HCT116 (cell line): ENCODE measurements around the gene HUWE1. TPM values are rescaled to one million over a fixed set of nuclear protein-coding genes. Genes with fewer than 3 reads are reported as not detected.

ENCODE experiments used
- ATAC-seq: fragments of 200-7000 bp; cut with Tn5 transposase; 2 replicates; pipeline ENCODE4 v1.9.1; 2020; ENCODE audit warnings: mild to moderate bottlenecking, moderate library complexity
- BruUV-seq: library from RNA; stranded (reverse); fragments of 400-500 nt; replicated peaks from 2 replicates; lab custom pipeline; 2021; lab: Mats Ljungman, UMichigan
- CTCF ChIA-PET: fragments of 300-600 bp; sonication (Branson Sonifier 250); formaldehyde crosslinking; loops from one replicate; lab custom pipeline; 2021; ENCODE audit warnings: antibody characterized with exemption; lab: Charles Lee
- POLR2A ChIA-PET: fragments of 300-600, 350-600 bp; sonication (Branson Sonifier 250); formaldehyde crosslinking; loops from one replicate; lab custom pipeline; 2021; ENCODE audit warnings: antibody characterized with exemption; lab: Charles Lee
- RAD21 ChIA-PET, 2 experiments: fragments of 300-600 bp; sonication (Branson Sonifier 250); formaldehyde crosslinking; loops; one replicate each; lab custom pipeline; 2023; ENCODE audit warnings: low total read pairs in 2 of 2; ENCODE audit not compliant: uncharacterized antibody in 2 of 2, unreplicated experiment in 2 of 2, low non-redundant PET in 1 of 2; lab: Charles Lee
- DNase-seq: peaks from one replicate; pipeline ENCODE4 v3.0.0-alpha.2; 2010; ENCODE audit warnings: low read depth, low spot score
- H2AFZ ChIP-seq: fragments of 200-600 bp; shearing (Covaris generic), sonication (generic); 2 replicates; pipeline ENCODE4 v1.6.1; 2017; ENCODE audit warnings: low read depth, mixed run types, mixed read lengths, antibody characterized with exemption, low read length; ENCODE audit not compliant: poor library complexity, severe bottlenecking
- H3K27ac ChIP-seq: 2 replicates; pipeline ENCODE4 v1.5.1; 2012; ENCODE audit warnings: low read depth, low read length
- H3K27me3 ChIP-seq: fragments of 200-600 bp; sonication (generic); 2 replicates; pipeline ENCODE4 v1.6.1; 2016; ENCODE audit warnings: mixed run types, low read length, mixed read lengths; ENCODE audit not compliant: insufficient read depth
- H3K36me3 ChIP-seq, 2 experiments: fragments of 200-500 bp in 1 of 2; fragments of 200-600 bp in 1 of 2; sonication (Bioruptor generic) in 1 of 2; sonication (generic) in 1 of 2; 2 replicates each; pipeline versions ENCODE4 v1.5.1 to v1.6.1; 2014 to 2016; ENCODE audit warnings: low read length in 2 of 2, inconsistent platforms in 1 of 2, mixed read lengths in 1 of 2, mixed run types in 1 of 2; ENCODE audit not compliant: insufficient read depth in 2 of 2, control insufficient read depth in 1 of 2
- H3K4me1 ChIP-seq, 2 experiments: fragments of 200-600 bp in 1 of 2; sonication (generic) in 1 of 2; 2 replicates each; pipeline versions ENCODE4 v1.5.1 to v1.6.1; 2012 to 2017; ENCODE audit warnings: low read length in 2 of 2, inconsistent platforms in 1 of 2, mild to moderate bottlenecking in 1 of 2, mixed read lengths in 1 of 2, mixed run types in 1 of 2, moderate library complexity in 1 of 2; ENCODE audit not compliant: insufficient read depth in 2 of 2, control insufficient read depth in 1 of 2
- H3K4me2 ChIP-seq: fragments of 200-600 bp; sonication (generic); 2 replicates; pipeline ENCODE4 v1.6.1; 2017; ENCODE audit warnings: mixed run types, low read length, mixed read lengths
- H3K4me3 ChIP-seq, 2 experiments: fragments of 200-600 bp in 1 of 2; sonication (generic) in 1 of 2; replicated peaks in 1 of 2; 2 replicates each; pipeline ENCODE4 v1.5.1; 2011 to 2016; ENCODE audit warnings: low read length in 2 of 2, control low read depth in 1 of 2, low read depth in 1 of 2, mild to moderate bottlenecking in 1 of 2, mixed read lengths in 1 of 2, mixed run types in 1 of 2
- H3K79me2 ChIP-seq: fragments of 200-600 bp; sonication (generic); 2 replicates; pipeline ENCODE4 v1.6.1; 2017; ENCODE audit warnings: mild to moderate bottlenecking, mixed run types, low read length, moderate library complexity, mixed read lengths; ENCODE audit not compliant: insufficient read depth
- H3K9ac ChIP-seq: fragments of 200-600 bp; sonication (generic); 2 replicates; pipeline ENCODE4 v1.6.1; 2016; ENCODE audit warnings: low read length, mixed read lengths
- H3K9me2 ChIP-seq: fragments of 200-600 bp; sonication (generic), shearing (Covaris generic); 2 replicates; pipeline ENCODE4 v1.6.1; 2017; ENCODE audit warnings: mixed run types, mild to moderate bottlenecking, moderate library complexity; ENCODE audit not compliant: insufficient read depth
- H3K9me3 ChIP-seq, 2 experiments: fragments of 200-500 bp in 1 of 2; fragments of 200-600 bp in 1 of 2; sonication (Bioruptor generic) in 1 of 2; sonication (generic) in 1 of 2; 2 replicates each; pipeline ENCODE4 v1.6.1; 2014 to 2017; ENCODE audit warnings: low read length in 2 of 2, mixed read lengths in 2 of 2, inconsistent platforms in 1 of 2, low read depth in 1 of 2, mild to moderate bottlenecking in 1 of 2, mixed run types in 1 of 2, moderate library complexity in 1 of 2; ENCODE audit not compliant: control insufficient read depth in 1 of 2, insufficient read depth in 1 of 2
- H4K20me1 ChIP-seq: fragments of 200-600 bp; sonication (generic), shearing (Covaris generic); 2 replicates; pipeline ENCODE4 v1.6.1; 2017; ENCODE audit warnings: mixed run types, mild to moderate bottlenecking, moderate library complexity; ENCODE audit not compliant: insufficient read depth
- ATF3 ChIP-seq: IDR thresholded peaks from 2 replicates; pipeline ENCODE4 v1.6.1; 2012
- CEBPB ChIP-seq: IDR thresholded peaks from 2 replicates; pipeline ENCODE4 v1.6.1; 2012; ENCODE audit warnings: low read depth
- CTCF ChIP-seq, 3 experiments: fragments of 200-600 bp in 1 of 3; sonication (generic) in 1 of 3; IDR thresholded peaks in 2 of 3; conservative IDR thresholded peaks in 1 of 3; 2 replicates each; pipeline ENCODE4 v1.5.1; 2012 to 2017; ENCODE audit warnings: low read depth in 2 of 3, low read length in 2 of 3, antibody characterized with exemption in 1 of 3, borderline replicate concordance in 1 of 3, control low read depth in 1 of 3, mild to moderate bottlenecking in 1 of 3, mixed read lengths in 1 of 3, mixed run types in 1 of 3, moderate library complexity in 1 of 3; ENCODE audit not compliant: insufficient read depth in 1 of 3
- EZH2 ChIP-seq: fragments of 200-600 bp; sonication (generic); IDR thresholded peaks from 2 replicates; pipeline ENCODE4 v1.6.1; 2017; ENCODE audit warnings: antibody characterized with exemption, mixed run types
- EZH2phosphoT487 ChIP-seq: fragments of 200-600 bp; IDR thresholded peaks from 2 replicates; pipeline ENCODE4 v1.6.1; 2018; ENCODE audit warnings: antibody characterized with exemption, borderline replicate concordance
- FOSL1 ChIP-seq: IDR thresholded peaks from 2 replicates; pipeline ENCODE4 v1.6.1; 2012; ENCODE audit warnings: low read depth
- POLR2A ChIP-seq: IDR thresholded peaks from 2 replicates; pipeline ENCODE4 v1.7.0; 2011; ENCODE audit warnings: borderline replicate concordance; ENCODE audit not compliant: insufficient read depth, insufficient read length; ENCODE audit errors: extremely low read depth
- REST ChIP-seq: IDR thresholded peaks from 2 replicates; pipeline ENCODE4 v1.6.1; 2012; ENCODE audit warnings: low read depth
- SIN3A ChIP-seq: IDR thresholded peaks from 2 replicates; pipeline ENCODE4 v1.6.1; 2012; ENCODE audit warnings: low read depth
- SP1 ChIP-seq: IDR thresholded peaks from 2 replicates; pipeline ENCODE4 v1.6.1; 2012; ENCODE audit warnings: low read depth
- SRF ChIP-seq: IDR thresholded peaks from 2 replicates; pipeline ENCODE4 v1.6.1; 2012; ENCODE audit warnings: low read depth
- TCF7L2 ChIP-seq: IDR thresholded peaks from 2 replicates; pipeline ENCODE4 v1.7.0; 2011; ENCODE audit warnings: borderline replicate concordance, inconsistent platforms; ENCODE audit not compliant: insufficient read depth, insufficient read length; ENCODE audit errors: extremely low read depth
- YY1 ChIP-seq: IDR thresholded peaks from 2 replicates; pipeline ENCODE4 v1.6.1; 2011; ENCODE audit warnings: low read length, low read depth, moderate library complexity, mild to moderate bottlenecking; ENCODE audit not compliant: insufficient replicate concordance; ENCODE audit errors: extremely low read depth
- ZBTB33 ChIP-seq: IDR thresholded peaks from 2 replicates; pipeline ENCODE4 v1.6.1; 2011; ENCODE audit warnings: mild to moderate bottlenecking, low read length, moderate library complexity; ENCODE audit not compliant: insufficient replicate concordance; ENCODE audit errors: extremely low read depth
- ZFX ChIP-seq: fragments of 450-650 bp; IDR thresholded peaks from 2 replicates; pipeline ENCODE4 v1.6.1; 2017
- intact Hi-C: fragments of 100-400 bp; cut with micrococcal nuclease; formaldehyde crosslinking; loops from 2 replicates; pipeline ENCODE4 v1.10.0; 2022
- total RNA-seq: library from RNA; stranded (reverse); gene quantifications from one replicate; pipeline ENCODE4 v1.2.1, GENCODE V29; 2021; ENCODE audit not compliant: unreplicated experiment

The HUWE1 gene
- total RNA-seq, 1 experiment from 2014 or later, result 197 TPM

GRCh38 chrX:53685711-53686110 lies 808 bp downstream of the HUWE1 start:
- Histone ChIP-seq H3K27ac (peak overlapping the region; percentile 93), H4K20me1 (peaks cover 5% of the 10 kb centered on the region; the same call in 1 of the 2 replicates), H2AFZ (no peak overlapping the region), H3K9ac (peak overlapping the region; percentile 91), H3K36me3 (peaks cover 4 to 7% of the 10 kb centered on the region in 2 experiments; a peak in 2 of 4 replicates), H3K4me2 (peak overlapping the region; percentile 83), H3K4me1 (peaks cover 3 to 22% of the 10 kb centered on the region in 2 experiments; a peak in 3 of 4 replicates), H3K9me3 (no peaks in the 10 kb centered on the region), H3K4me3 (peak overlapping the region; percentile 66 to 76), H3K79me2 (peaks cover 45% of the 10 kb centered on the region), H3K9me2 (no peaks in the 10 kb centered on the region), H3K27me3 (no peaks in the 10 kb centered on the region)
- no TSS peak for BruUV-seq
- POLR2A ChIA-PET, result interaction anchor here (0.5 to 1.8 kb wide), 3 partner anchors 9 to 108 kb away, joined by 3 to 6 read pairs (median 3); no protein-coding TSS in a partner anchor
- TF ChIP-seq ATF3, result no peak
- no peak for TF ChIP-seq SP1
- TF ChIP-seq FOSL1, result no peak
- no peak for TF ChIP-seq ZFX
- TF ChIP-seq SIN3A, result no peak
- TF ChIP-seq ZBTB33, result no peak
- no peak for TF ChIP-seq SRF
- no peak for TF ChIP-seq CTCF (IDR thresholded peaks at IDR 0.05 in 2 of 3, conservative IDR thresholded peaks at IDR 0.05 in 1 of 3; ENCODE audit: borderline replicate concordance in 1 of 3, insufficient read depth in 1 of 3, low read depth in 2 of 3, low read length in 2 of 3)
- no peak for TF ChIP-seq REST
- TF ChIP-seq EZH2, result no peak
- no peak for TF ChIP-seq EZH2phosphoT487
- no peak for TF ChIP-seq TCF7L2
- no peak for TF ChIP-seq YY1
- TF ChIP-seq POLR2A, result no peak
- TF ChIP-seq CEBPB, result no peak
- intact Hi-C loops, result loop anchor here (2.0 kb wide), 1 partner anchor 147 kb away; no protein-coding TSS in a partner anchor
- RAD21 ChIA-PET, result no interaction called here
- DNase-seq (no peak), ATAC-seq (no peak)
- CTCF ChIA-PET, result no interaction called here
